AG04449 (cell line): ENCODE results near the gene PLEKHA4.
A peak's percentile ranks its signal among the peaks of the same experiment; 100 is the strongest.

Experiments used
- CTCF ChIA-PET: fragments of 350-600 bp; formaldehyde crosslinking; extraction: SDS; loops from one replicate; lab custom pipeline; 2021; ENCODE audit warnings: antibody characterized with exemption; lab: Yijun Ruan, JAX
- POLR2A ChIA-PET: fragments of 400-600, 350-600 bp; formaldehyde crosslinking; extraction: SDS; loops from one replicate; lab custom pipeline; 2020; ENCODE audit warnings: antibody characterized with exemption, inconsistent platforms; lab: Yijun Ruan, JAX
- DNase-seq: peaks from one replicate; pipeline ENCODE4 v3.0.0-alpha.2; 2010; ENCODE audit warnings: low read depth, low spot score
- H3K4me3 ChIP-seq: 2 replicates; pipeline ENCODE4 v1.5.1; 2011; ENCODE audit warnings: low read depth, mild to moderate bottlenecking, control low read depth, low read length
- TF ChIP-seq, protein P1 (sequence below): IDR thresholded peaks from one replicate; pipeline ENCODE4 v1.5.1; 2011; ENCODE audit warnings: mild to moderate bottlenecking, moderate library complexity, low read length, control low read depth, inconsistent platforms; ENCODE audit not compliant: insufficient read depth; ENCODE audit errors: missing control alignments

The PLEKHA4 gene, protein sequence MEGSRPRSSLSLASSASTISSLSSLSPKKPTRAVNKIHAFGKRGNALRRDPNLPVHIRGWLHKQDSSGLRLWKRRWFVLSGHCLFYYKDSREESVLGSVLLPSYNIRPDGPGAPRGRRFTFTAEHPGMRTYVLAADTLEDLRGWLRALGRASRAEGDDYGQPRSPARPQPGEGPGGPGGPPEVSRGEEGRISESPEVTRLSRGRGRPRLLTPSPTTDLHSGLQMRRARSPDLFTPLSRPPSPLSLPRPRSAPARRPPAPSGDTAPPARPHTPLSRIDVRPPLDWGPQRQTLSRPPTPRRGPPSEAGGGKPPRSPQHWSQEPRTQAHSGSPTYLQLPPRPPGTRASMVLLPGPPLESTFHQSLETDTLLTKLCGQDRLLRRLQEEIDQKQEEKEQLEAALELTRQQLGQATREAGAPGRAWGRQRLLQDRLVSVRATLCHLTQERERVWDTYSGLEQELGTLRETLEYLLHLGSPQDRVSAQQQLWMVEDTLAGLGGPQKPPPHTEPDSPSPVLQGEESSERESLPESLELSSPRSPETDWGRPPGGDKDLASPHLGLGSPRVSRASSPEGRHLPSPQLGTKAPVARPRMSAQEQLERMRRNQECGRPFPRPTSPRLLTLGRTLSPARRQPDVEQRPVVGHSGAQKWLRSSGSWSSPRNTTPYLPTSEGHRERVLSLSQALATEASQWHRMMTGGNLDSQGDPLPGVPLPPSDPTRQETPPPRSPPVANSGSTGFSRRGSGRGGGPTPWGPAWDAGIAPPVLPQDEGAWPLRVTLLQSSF

DNA sequence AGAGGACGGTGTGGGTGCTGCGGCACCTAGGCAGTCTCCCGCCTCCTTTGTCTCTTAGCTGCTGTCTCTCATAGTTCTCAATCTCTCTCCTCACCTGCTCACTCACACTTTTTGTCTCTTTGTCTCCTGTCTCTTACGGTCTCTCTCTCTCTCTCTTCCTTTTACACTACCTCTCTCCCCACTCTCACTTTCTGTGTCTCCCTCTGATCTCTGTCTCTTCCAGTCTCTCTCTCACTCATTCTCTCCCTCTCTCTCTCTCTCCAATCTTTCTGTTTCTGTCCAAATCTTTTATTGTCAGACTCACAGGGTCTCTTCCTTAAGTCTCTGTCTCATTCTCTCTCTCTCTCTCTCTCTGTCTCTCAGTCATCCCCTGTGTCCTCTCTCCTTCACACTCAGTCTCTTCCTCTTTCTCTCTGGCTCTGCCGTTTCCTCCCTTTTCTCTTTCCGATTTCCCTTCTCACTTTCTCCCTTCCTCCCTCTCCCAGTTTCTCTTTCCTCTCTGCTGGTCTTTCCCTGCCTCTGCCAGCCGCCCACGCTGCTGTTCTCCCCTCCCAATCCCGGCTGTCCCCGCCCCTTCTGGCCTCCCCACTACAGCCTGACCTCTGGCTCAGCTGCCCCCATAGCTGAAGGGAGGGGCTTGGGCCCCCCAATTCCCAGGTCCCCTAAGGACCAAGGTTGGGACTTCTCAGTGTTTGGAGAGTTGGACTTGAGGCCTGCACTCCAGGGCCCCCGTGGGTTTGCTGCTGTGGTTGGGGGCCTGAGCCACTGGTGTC, at the start of gene PLEKHA4:
PLEKHA4 (minus strand) TSS at position 504 of the 773 bp plus-strand sequence. CDS start 997 bp downstream, outside the sequence.
- H3K4me3 ChIP-seq: peak within 1 kb of the TSS; percentile 49
- ChIA-PET CTCF (interaction anchor here (1.0 to 4.4 kb wide), 5 partner anchors 25 to 102 kb away, joined by 4 to 21 read pairs (median 6); partner anchors contain the start of gene HSD17B14), POLR2A (interaction anchor here (0.7 to 1.8 kb wide), 3 partner anchors 12 to 411 kb away, joined by 3 to 4 read pairs (median 3); no protein-coding TSS in a partner anchor)
- TF ChIP-seq, protein P1, sequence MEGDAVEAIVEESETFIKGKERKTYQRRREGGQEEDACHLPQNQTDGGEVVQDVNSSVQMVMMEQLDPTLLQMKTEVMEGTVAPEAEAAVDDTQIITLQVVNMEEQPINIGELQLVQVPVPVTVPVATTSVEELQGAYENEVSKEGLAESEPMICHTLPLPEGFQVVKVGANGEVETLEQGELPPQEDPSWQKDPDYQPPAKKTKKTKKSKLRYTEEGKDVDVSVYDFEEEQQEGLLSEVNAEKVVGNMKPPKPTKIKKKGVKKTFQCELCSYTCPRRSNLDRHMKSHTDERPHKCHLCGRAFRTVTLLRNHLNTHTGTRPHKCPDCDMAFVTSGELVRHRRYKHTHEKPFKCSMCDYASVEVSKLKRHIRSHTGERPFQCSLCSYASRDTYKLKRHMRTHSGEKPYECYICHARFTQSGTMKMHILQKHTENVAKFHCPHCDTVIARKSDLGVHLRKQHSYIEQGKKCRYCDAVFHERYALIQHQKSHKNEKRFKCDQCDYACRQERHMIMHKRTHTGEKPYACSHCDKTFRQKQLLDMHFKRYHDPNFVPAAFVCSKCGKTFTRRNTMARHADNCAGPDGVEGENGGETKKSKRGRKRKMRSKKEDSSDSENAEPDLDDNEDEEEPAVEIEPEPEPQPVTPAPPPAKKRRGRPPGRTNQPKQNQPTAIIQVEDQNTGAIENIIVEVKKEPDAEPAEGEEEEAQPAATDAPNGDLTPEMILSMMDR: no peak
- DNase-seq: no peak

DNA sequence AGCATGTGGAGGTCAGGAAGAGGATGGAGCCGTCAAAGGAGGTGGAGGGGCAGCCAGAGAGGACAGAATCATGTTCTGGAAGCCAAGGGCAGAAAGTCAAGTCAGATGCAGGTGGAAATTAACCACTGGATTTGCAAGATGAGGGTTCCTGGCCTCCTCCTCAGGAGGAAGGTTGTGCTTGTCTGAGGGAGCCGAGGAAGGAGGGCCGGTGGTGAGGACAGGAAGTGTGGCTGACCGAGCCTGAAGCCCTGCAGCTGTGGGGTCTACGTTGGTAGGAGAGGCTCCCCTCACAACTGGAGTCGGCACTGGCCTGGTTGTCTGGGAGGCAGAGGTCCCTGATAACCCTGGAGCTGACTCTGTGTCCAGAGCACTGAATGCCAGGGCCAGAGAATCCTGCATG, 49.7 kb upstream of the PLEKHA4 start:
- TF ChIP-seq, protein P1: no peak
- ChIA-PET POLR2A (interaction anchor here (0.9 kb wide), 1 partner anchor 17 kb away, joined by 3 read pairs; no protein-coding TSS in a partner anchor), CTCF (interaction anchor here (1.0 kb wide), 1 partner anchor 53 kb away, joined by 4 read pairs; no protein-coding TSS in a partner anchor)
- DNase-seq: no peak
- no peak overlapping the region for H3K4me3 ChIP-seq

DNA sequence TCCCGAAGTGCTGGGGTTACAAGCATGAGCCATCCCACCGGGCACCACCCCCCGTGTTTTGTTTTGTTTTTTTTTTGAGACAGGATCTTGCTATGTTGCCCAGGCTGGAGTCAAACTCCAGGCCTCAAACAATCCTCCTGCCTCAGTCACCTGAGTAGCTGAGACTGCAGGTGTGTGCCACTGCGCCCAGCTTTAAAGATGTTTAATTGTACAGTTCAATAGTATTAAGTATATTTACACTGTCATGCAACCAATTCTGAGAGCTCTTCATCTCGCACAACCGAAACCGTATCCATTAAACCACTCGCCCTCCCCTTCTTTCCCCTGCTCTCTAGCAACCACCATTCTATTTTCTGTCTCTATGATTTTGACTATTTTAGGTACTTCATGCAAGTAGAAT, 47.3 kb upstream of the PLEKHA4 start:
- POLR2A ChIA-PET: no interaction called here
- DNase-seq: no peak
- CTCF ChIA-PET: no interaction called here

DNA sequence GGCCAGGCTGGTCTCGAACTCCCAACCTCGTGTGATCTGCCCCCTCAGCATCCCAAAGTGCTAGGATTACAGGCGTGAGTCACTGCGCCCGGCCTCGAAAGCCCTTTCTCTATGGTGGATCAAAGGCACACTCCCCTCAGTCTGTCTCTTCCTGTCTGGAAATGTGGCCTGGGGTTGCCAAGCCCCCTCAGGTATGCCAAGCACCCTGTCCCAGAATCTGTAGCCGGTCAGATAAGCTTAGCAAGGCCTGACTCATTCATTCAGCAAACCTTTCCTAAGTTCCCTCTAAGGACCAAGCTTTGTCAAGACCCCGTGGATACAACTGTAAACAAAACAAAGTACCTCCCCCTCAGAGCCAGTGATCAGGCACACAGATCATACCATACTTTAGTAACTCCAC, 45.8 kb upstream of the PLEKHA4 start:
- H3K4me3 ChIP-seq: no peak overlapping the region
- CTCF ChIA-PET: interaction anchor here (1.1 kb wide), 1 partner anchor 72 kb away, joined by 3 read pairs; no protein-coding TSS in a partner anchor
- TF ChIP-seq, protein P1: no peak
- DNase-seq: no peak
- POLR2A ChIA-PET: no interaction called here

More for the DNA sequence above, 47.3 kb upstream of the PLEKHA4 start:
- H3K4me3 ChIP-seq: no peak overlapping the region
- TF ChIP-seq, protein P1: no peak

DNA sequence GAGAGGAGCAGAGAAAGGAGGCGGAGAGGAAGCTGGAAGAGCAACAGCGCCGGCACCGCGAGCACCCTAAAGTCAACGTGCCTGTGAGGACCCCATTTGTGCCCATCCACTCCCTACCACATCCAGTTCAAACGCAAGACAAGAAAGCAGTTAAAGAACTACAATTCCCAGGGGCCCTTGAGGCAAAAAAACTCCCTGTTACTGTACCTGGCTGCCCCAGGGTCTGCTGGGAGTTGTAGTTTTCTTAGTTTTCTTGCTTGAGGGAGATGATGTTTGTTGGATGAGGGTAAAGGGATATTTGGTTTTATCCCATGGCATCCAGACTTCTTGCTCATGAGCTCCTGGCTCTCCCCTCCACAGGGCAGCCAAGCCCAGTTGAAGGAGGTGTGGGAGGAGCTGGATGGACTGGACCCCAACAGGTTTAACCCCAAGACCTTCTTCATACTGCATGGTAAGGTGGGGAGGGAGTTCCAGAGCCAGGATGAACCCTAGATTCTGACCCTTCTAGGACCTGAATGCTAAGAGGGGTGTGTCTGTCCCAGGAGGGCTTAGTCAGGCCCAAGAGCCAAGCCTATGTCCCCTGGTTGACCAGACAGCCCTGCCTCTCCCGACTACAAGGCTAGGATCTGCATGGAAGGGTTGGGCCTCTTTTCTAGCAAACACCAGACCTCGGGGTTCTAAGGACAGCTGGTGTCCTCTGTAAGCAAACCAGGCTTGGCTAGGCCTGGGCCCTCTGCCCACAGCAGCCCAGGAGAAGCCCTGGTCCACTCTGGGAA, 44.9 kb upstream of the PLEKHA4 start:
- ChIA-PET CTCF (no interaction called here), POLR2A (no interaction called here)
- no peak overlapping the region for H3K4me3 ChIP-seq
- TF ChIP-seq, protein P1: no peak
- no peak for DNase-seq
